Natural killer cell (primary cell): ENCODE data around the gene DALRD3. TPM values are rescaled to one million over a fixed set of nuclear protein-coding genes. Genes with fewer than 3 reads are reported as not detected.

Source experiments
- ATAC-seq, 3 donors: fragments of 150-1000 bp in 2 of 3; fragments of 200-7000 bp in 1 of 3; cut with Tn5 transposase; 1 replicate in 1 of 3; 2 replicates in 2 of 3; pipeline ENCODE4 v1.10.0; 2021; ENCODE audit warnings: mild to moderate bottlenecking in 2 of 3, moderate library complexity in 2 of 3
- DNase-seq, 2 donors: peaks; one replicate each; pipeline versions ENCODE4 v3.0.0 to v3.0.0-alpha.2; 2013 to 2021; ENCODE audit warnings: mixed read lengths in 1 of 2
- H3K27ac ChIP-seq: one replicate; pipeline ENCODE4 v1.5.1; 2013; ENCODE audit warnings: mild to moderate bottlenecking, low read length
- H3K27me3 ChIP-seq: one replicate; pipeline ENCODE4 v1.6.1; 2013; ENCODE audit warnings: low read length; ENCODE audit not compliant: control insufficient read depth, insufficient read depth
- H3K36me3 ChIP-seq: one replicate; pipeline ENCODE4 v1.6.1; 2013; ENCODE audit warnings: low read length; ENCODE audit not compliant: control insufficient read depth, insufficient read depth
- H3K4me1 ChIP-seq: one replicate; pipeline ENCODE4 v1.6.1; 2013; ENCODE audit warnings: low read length; ENCODE audit not compliant: control insufficient read depth, insufficient read depth
- H3K4me3 ChIP-seq: one replicate; pipeline ENCODE4 v1.5.1; 2013; ENCODE audit warnings: low read length
- H3K9me3 ChIP-seq: one replicate; pipeline ENCODE4 v1.6.1; 2013; ENCODE audit warnings: low read length; ENCODE audit not compliant: control insufficient read depth, insufficient read depth
- H3K27ac Mint-ChIP-seq, 2 donors: one replicate each; pipeline ENCODE4 v1.8.0; 2022; ENCODE audit warnings: mild to moderate bottlenecking in 2 of 2, mixed read lengths in 2 of 2, moderate library complexity in 1 of 2
- H3K27me3 Mint-ChIP-seq, 2 donors: one replicate each; pipeline ENCODE4 v1.8.0; 2022; ENCODE audit warnings: low read depth in 2 of 2, mixed read lengths in 2 of 2
- H3K36me3 Mint-ChIP-seq: one replicate; pipeline ENCODE4 v1.8.0; 2022; ENCODE audit warnings: mixed read lengths
- H3K4me1 Mint-ChIP-seq, 2 donors: one replicate each; pipeline ENCODE4 v1.8.0; 2022; ENCODE audit warnings: mixed read lengths in 2 of 2
- H3K4me3 Mint-ChIP-seq: one replicate; pipeline ENCODE4 v1.8.0; 2022; ENCODE audit warnings: mild to moderate bottlenecking, moderate library complexity, mixed read lengths
- H3K9me3 Mint-ChIP-seq, 2 donors: one replicate each; pipeline ENCODE4 v1.8.0; 2022; ENCODE audit warnings: mixed read lengths in 2 of 2
- WGBS: methylation state at CpG from one replicate; pipeline ENCODE4 v1.1.7; 2013; ENCODE audit warnings: missing lambda C conversion rate; ENCODE audit not compliant: insufficient coverage; 5-methylcytosine and 5-hydroxymethylcytosine counted together
- intact Hi-C: fragments of 100-400 bp; cut with micrococcal nuclease; formaldehyde crosslinking; loops from one replicate; pipeline ENCODE4 v1.14.2; 2022
- total RNA-seq, 4 donors: library from RNA; stranded (reverse); fragments of 120-200 nt in 1 of 4; gene quantifications; one replicate each; pipeline versions ENCODE4 v1.2.3 to v1.2.4, GENCODE V29; 2013 to 2022
- TF ChIP-seq, protein P1 (sequence below): fragments of 200-600 bp; IDR thresholded peaks from one replicate; pipeline ENCODE4 v1.8.0; 2022; ENCODE audit warnings: antibody characterized with exemption

DALRD3 gene
- total RNA-seq, 3 donors from 2014 or later (not counting 1 experiment from before 2014, with no cell fraction given) = 16.8 to 20.1 (median 18.0) TPM

DNA sequence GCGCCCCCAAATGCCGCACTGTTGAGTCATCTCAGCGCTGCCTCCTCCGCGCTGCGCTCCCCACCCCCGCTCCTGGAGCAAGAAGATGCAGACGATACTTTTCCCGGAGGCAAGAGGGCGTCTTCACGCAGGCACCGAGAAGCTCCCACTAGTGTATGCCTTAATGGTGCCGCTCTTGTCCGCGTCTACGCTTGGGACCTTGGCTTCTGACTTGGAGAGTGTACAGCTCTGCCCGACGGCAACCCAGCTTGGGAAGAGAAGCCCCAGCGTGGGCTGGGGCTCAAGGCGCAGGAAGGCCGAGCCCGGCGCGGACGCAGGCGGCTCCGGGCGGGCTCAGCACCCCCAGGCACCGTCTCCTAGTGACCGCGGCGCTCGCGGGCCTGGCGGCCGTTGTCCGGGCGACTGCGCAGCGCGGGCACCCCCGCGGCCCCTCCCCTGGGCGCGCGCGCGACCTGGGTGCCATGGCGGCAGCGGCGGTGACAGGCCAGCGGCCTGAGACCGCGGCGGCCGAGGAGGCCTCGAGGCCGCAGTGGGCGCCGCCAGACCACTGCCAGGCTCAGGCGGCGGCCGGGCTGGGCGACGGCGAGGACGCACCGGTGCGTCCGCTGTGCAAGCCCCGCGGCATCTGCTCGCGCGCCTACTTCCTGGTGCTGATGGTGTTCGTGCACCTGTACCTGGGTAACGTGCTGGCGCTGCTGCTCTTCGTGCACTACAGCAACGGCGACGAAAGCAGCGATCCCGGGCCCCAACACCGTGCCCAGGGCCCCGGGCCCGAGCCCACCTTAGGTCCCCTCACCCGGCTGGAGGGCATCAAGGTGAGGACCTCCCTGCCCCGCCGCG is 28.4 kb downstream of the DALRD3 start, which contains the start of gene P4HTM:
TSS of gene P4HTM (plus strand) at position 446 of the 840 bp plus-strand sequence. CDS start at position 462, 16 bp downstream.
- Histone ChIP-seq H3K9me3 (no peaks in the 10 kb centered on the region), H3K36me3 (peaks cover 2% of the 10 kb centered on the region), H3K4me1 (peaks cover 26% of the 10 kb centered on the region), H3K27me3 (no peaks in the 10 kb centered on the region), H3K27ac (peak within 1 kb of the TSS; percentile 62), H3K4me3 (peak within 1 kb of the TSS; percentile 75)
- ATAC-seq (peak; percentile 65 to 77 (median 73)), DNase-seq (peak; percentile 64 to 85)
- Mint-ChIP-seq H3K4me1 (peaks cover 28 to 49% of the 10 kb centered on the region in 2 donors), H3K4me3 (peak within 1 kb of the TSS; percentile 90), H3K27me3 (no peaks in the 10 kb centered on the region), H3K27ac (peak within 1 kb of the TSS; percentile 73 to 89), H3K9me3 (no peaks in the 10 kb centered on the region), H3K36me3 (no peaks in the 10 kb centered on the region)
- TF ChIP-seq, protein P1, sequence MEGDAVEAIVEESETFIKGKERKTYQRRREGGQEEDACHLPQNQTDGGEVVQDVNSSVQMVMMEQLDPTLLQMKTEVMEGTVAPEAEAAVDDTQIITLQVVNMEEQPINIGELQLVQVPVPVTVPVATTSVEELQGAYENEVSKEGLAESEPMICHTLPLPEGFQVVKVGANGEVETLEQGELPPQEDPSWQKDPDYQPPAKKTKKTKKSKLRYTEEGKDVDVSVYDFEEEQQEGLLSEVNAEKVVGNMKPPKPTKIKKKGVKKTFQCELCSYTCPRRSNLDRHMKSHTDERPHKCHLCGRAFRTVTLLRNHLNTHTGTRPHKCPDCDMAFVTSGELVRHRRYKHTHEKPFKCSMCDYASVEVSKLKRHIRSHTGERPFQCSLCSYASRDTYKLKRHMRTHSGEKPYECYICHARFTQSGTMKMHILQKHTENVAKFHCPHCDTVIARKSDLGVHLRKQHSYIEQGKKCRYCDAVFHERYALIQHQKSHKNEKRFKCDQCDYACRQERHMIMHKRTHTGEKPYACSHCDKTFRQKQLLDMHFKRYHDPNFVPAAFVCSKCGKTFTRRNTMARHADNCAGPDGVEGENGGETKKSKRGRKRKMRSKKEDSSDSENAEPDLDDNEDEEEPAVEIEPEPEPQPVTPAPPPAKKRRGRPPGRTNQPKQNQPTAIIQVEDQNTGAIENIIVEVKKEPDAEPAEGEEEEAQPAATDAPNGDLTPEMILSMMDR = no peak
- intact Hi-C loops = loop anchor here (2.0 to 5.0 kb wide), 3 partner anchors 17 to 457 kb away; partner anchors contain the start of genes NDUFAF3 and WDR6
- under 1% methylated on average over 91 of the region's 91 CpGs for WGBS

DNA sequence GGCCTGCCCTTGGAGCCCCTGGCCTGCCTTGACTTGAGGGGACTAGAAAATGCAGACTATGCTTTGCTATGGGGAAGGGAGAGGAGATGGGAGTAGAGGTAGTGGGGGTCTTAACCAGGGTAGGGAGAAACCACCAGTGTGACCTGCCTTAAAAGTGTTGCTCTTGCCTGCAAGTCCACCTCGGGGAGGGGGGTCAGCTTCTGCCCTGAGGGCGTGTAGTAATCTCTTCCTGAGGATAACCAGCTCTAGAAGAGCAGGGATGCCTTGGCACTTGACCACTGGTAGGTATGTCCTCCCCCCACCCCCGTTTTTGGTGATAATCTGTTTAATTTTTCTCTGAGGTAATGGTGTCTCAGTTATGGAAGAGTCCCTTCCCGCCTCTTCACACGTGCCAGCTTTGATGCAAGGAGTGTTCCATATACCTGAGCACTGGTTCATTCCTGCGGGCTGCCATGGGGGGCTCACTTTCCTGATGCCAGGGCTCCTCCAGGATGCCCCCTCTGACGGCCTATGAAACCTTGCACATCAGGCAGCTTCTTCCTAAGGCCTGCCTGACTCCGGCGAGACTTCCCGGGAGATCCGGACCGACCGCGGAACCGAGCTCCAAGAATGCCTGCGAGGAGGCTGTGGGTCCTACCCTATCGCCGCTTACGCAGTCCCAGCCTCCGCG is 29.1 kb downstream of the DALRD3 start:
- intact Hi-C loops = loop anchor here (5.0 kb wide), 2 partner anchors 33 to 458 kb away; partner anchors contain the start of gene NDUFAF3
- no peak for ATAC-seq

DNA sequence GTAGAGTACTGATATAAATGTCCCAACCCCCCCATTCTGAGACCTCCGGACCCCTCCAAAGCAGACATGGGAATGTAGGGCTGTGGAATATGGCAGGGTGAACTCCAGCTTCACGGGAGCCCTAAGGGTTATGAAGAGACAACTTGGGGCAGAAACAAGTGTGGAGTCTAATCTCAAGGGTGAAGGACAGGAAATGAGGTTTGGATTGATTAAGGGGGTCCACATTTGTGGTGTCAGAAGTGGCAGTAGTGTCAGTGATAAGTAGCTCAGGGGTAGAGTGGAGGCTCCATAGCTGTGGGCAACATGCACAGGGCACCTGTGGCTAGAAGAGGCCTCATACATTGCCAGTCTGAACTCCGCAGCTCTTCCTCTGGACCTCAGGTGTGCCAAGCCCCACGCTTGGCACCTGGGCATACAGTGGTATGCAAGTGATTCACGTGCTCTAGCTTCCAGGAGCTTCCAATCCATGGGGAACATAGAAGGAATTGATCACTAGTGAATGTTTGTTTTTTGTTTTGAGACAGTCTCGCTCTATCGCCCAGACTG is 32.5 kb downstream of the DALRD3 start:
- TF ChIP-seq, protein P1 = no peak
- DNase-seq (no peak), ATAC-seq (no peak)
- peaks cover 30% of the 10 kb centered on the region for H3K36me3 ChIP-seq
- Mint-ChIP-seq H3K4me3 (peak overlapping the region; percentile 22), H3K9me3 (no peaks in the 10 kb centered on the region), H3K36me3 (no peaks in the 10 kb centered on the region), H3K27me3 (no peaks in the 10 kb centered on the region), H3K4me1 (peaks cover 16 to 26% of the 10 kb centered on the region in 2 donors), H3K27ac (peak overlapping the region; percentile 20 to 26)
- WGBS = 99% methylated on average over 7 of the region's 7 CpGs
- no peak overlapping the region for H3K27ac ChIP-seq
- no peaks in the 10 kb centered on the region for H3K9me3 ChIP-seq
- H3K27me3 ChIP-seq = no peaks in the 10 kb centered on the region
- intact Hi-C loops = loop anchor here (5.0 kb wide), 2 partner anchors 36 to 461 kb away; partner anchors contain the start of gene NDUFAF3
- peaks cover 17% of the 10 kb centered on the region for H3K4me1 ChIP-seq
- H3K4me3 ChIP-seq = no peak overlapping the region

More for the DNA sequence above, 29.1 kb downstream of the DALRD3 start:
- H3K9me3 Mint-ChIP-seq = no peaks in the 10 kb centered on the region
- peaks cover 26% of the 10 kb centered on the region for H3K4me1 ChIP-seq
- DNase-seq = no peak
- H3K27ac ChIP-seq = peak overlapping the region; percentile 62
- peak overlapping the region; percentile 61 for H3K4me3 ChIP-seq
- peak overlapping the region; percentile 73 to 86 for H3K27ac Mint-ChIP-seq
- H3K36me3 Mint-ChIP-seq = no peaks in the 10 kb centered on the region
- peaks cover 28 to 44% of the 10 kb centered on the region in 2 donors for H3K4me1 Mint-ChIP-seq
- TF ChIP-seq, protein P1 = no peak
- no peaks in the 10 kb centered on the region for H3K27me3 Mint-ChIP-seq
- peak overlapping the region; percentile 90 for H3K4me3 Mint-ChIP-seq
- peaks cover 6% of the 10 kb centered on the region for H3K36me3 ChIP-seq
- no peaks in the 10 kb centered on the region for H3K9me3 ChIP-seq
- H3K27me3 ChIP-seq = no peaks in the 10 kb centered on the region
- 4% methylated on average over 20 of the region's 21 CpGs for WGBS
